ENCODE measurements around the gene BCAN.

DNA sequence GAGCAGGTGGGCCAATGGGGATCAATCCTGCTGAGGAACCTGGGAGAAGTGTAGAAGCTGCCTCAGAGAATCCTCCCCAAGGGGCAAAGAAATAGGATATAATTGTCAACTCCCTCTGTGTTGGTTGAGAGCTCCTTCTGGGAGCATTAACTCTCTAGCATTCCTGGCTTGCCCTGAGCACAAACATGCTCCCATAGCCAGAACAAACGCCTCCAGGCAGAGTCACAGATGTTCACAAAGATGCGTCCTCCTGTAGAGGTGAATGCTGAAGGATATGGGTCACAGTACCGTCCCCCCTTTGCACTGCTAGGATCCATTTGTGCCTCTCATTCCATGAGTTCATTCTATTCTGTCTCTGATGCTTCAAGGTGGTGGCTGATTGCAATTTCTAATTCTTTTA, 9.6 kb upstream of the BCAN start:
- TF ChIP-seq EZH2 (IDR thresholded peaks at IDR 0.05) (no peak), POLR2AphosphoS5 (IDR thresholded peaks at IDR 0.05; ENCODE audit: borderline replicate concordance, low read depth, low read length) (no peak)

Measured in SK-N-MC (cell line).